ENCODE data around the gene AJM1.

AJM1 gene

GRCh38 chr9:136806631-136807201, 35.6 kb upstream of the AJM1 start:
- TF ChIP-seq NFIC (IDR thresholded peaks at IDR 0.05) (no peak), CEBPB (IDR thresholded peaks at IDR 0.05) (no peak), FOXM1 (IDR thresholded peaks at IDR 0.05; ENCODE audit: borderline replicate concordance, low read depth) (no peak), CREB1 (IDR thresholded peaks at IDR 0.05; ENCODE audit: low read depth) (no peak), EP300 (IDR thresholded peaks at IDR 0.05; ENCODE audit: borderline replicate concordance) (no peak), EGR1 (IDR thresholded peaks at IDR 0.05) (no peak), RAD21 (IDR thresholded peaks at IDR 0.05; ENCODE audit: low read depth) (no peak), USF1 (IDR thresholded peaks at IDR 0.05) (no peak), TCF12 (IDR thresholded peaks at IDR 0.05; ENCODE audit: low read depth) (no peak), TEAD4 (IDR thresholded peaks at IDR 0.05) (no peak)

- peak; percentile 74 for TF ChIP-seq MAX (IDR thresholded peaks at IDR 0.05)
- no peak; the same call in 1 of the 2 replicates for TF ChIP-seq EGR1 (IDR thresholded peaks at IDR 0.05)
- peak; percentile 86 for TF ChIP-seq TAF1 (IDR thresholded peaks at IDR 0.05; ENCODE audit: low read depth)
- TF ChIP-seq YY1 (IDR thresholded peaks at IDR 0.05; ENCODE audit: low read depth): peak; percentile 92
These were observed 34.8 kb upstream of the AJM1 start, which contains the start of gene RABL6 for GRCh38 chr9:136807281-136808074. TSS of gene RABL6 (plus strand) at chr9:136807948. CDS start at chr9:136808197, 249 bp downstream.

GRCh38 chr9:136808075-136808805, 34.0 kb upstream of the AJM1 start:
- peak; percentile 29; the same call in 1 of the 2 replicates for TF ChIP-seq TCF12 (IDR thresholded peaks at IDR 0.05; ENCODE audit: low read depth)
- TF ChIP-seq MAX (IDR thresholded peaks at IDR 0.05): peak; percentile 50; the same call in 1 of the 2 replicates
- TF ChIP-seq TAF1 (IDR thresholded peaks at IDR 0.05; ENCODE audit: low read depth): peak; percentile 63
- peak; percentile 55; the same call in 1 of the 2 replicates for TF ChIP-seq ZBTB7A (IDR thresholded peaks at IDR 0.05; ENCODE audit: low read depth)
- no peak for TF ChIP-seq FOXM1 (IDR thresholded peaks at IDR 0.05; ENCODE audit: borderline replicate concordance, low read depth)
- no peak for TF ChIP-seq EGR1 (IDR thresholded peaks at IDR 0.05)

GRCh38 chr9:136808806-136809158, 33.5 kb upstream of the AJM1 start:
- TF ChIP-seq TCF12 (IDR thresholded peaks at IDR 0.05; ENCODE audit: low read depth) (no peak), CEBPB (IDR thresholded peaks at IDR 0.05) (no peak), REST (IDR thresholded peaks at IDR 0.05; ENCODE audit: low read depth) (no peak), CREB1 (IDR thresholded peaks at IDR 0.05; ENCODE audit: low read depth) (no peak)

- TF ChIP-seq TCF12 (IDR thresholded peaks at IDR 0.05; ENCODE audit: low read depth): no peak
- no peak for TF ChIP-seq YY1 (IDR thresholded peaks at IDR 0.05; ENCODE audit: low read depth)
- TF ChIP-seq NFIC (IDR thresholded peaks at IDR 0.05): no peak
- TF ChIP-seq REST (IDR thresholded peaks at IDR 0.05; ENCODE audit: low read depth): no peak
- no peak for TF ChIP-seq TEAD4 (IDR thresholded peaks at IDR 0.05)
- no peak for TF ChIP-seq RAD21 (IDR thresholded peaks at IDR 0.05; ENCODE audit: low read depth)
- no peak for TF ChIP-seq MAX (IDR thresholded peaks at IDR 0.05)
- no peak for TF ChIP-seq FOXM1 (IDR thresholded peaks at IDR 0.05; ENCODE audit: borderline replicate concordance, low read depth)
- TF ChIP-seq CREB1 (IDR thresholded peaks at IDR 0.05; ENCODE audit: low read depth): no peak
These were observed 27.4 kb upstream of the AJM1 start for GRCh38 chr9:136814725-136815421.
